Measurements from ENCODE around the gene IGF2.

IGF2 gene

DNA sequence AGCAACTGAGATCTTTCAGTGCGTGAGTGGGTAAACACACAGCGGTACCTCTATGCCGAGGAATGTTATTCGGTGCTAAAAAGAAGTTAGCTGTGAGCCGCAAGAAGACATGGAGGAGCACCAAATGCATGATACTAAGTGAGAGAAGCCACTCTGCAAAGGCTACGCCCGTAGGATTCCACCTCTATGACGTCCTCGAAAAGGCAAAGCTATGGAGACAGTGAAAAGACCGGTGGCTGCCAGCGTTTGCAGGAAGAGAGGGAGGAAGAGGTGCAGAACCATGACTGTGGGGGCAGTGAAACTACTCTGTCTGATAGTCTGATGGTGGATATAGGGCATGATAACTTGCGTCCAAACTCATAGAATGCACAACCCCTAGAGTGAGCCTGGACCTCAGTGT is 28.7 kb downstream of the IGF2 start:
- TF ChIP-seq, protein P1, sequence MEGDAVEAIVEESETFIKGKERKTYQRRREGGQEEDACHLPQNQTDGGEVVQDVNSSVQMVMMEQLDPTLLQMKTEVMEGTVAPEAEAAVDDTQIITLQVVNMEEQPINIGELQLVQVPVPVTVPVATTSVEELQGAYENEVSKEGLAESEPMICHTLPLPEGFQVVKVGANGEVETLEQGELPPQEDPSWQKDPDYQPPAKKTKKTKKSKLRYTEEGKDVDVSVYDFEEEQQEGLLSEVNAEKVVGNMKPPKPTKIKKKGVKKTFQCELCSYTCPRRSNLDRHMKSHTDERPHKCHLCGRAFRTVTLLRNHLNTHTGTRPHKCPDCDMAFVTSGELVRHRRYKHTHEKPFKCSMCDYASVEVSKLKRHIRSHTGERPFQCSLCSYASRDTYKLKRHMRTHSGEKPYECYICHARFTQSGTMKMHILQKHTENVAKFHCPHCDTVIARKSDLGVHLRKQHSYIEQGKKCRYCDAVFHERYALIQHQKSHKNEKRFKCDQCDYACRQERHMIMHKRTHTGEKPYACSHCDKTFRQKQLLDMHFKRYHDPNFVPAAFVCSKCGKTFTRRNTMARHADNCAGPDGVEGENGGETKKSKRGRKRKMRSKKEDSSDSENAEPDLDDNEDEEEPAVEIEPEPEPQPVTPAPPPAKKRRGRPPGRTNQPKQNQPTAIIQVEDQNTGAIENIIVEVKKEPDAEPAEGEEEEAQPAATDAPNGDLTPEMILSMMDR (IDR thresholded peaks at IDR 0.05; ENCODE audit: insufficient read depth, low read length, poor library complexity, severe bottlenecking), result no peak
- H3K27me3 ChIP-seq (replicated peaks; ENCODE audit: control insufficient read depth, insufficient read depth, low read length), result no peaks in the 10 kb centered on the region; the same call in 1 of the 2 replicates
- H3K4me3 ChIP-seq (replicated peaks; ENCODE audit: low read depth, low read length), result no peak overlapping the region

GRCh38 chr11:2109541-2110019 is 29.6 kb downstream of the IGF2 start:
- Histone ChIP-seq H3K27me3 (replicated peaks; ENCODE audit: control insufficient read depth, insufficient read depth, low read length) (no peaks in the 10 kb centered on the region; the same call in 1 of the 2 replicates), H3K4me3 (replicated peaks; ENCODE audit: low read depth, low read length) (no peak overlapping the region), H3K36me3 (ENCODE audit: control insufficient read depth, insufficient read depth, low read length) (no peaks in the 10 kb centered on the region)
- TF ChIP-seq, protein P1 (IDR thresholded peaks at IDR 0.05; ENCODE audit: insufficient read depth, low read length, poor library complexity, severe bottlenecking), result no peak
- no peak for DNase-seq (ENCODE audit: extremely low read depth, insufficient read length)

More for the DNA sequence above, 28.7 kb downstream of the IGF2 start:
- DNase-seq (ENCODE audit: extremely low read depth, insufficient read length), result no peak
- H3K36me3 ChIP-seq (ENCODE audit: control insufficient read depth, insufficient read depth, low read length), result no peaks in the 10 kb centered on the region

DNA sequence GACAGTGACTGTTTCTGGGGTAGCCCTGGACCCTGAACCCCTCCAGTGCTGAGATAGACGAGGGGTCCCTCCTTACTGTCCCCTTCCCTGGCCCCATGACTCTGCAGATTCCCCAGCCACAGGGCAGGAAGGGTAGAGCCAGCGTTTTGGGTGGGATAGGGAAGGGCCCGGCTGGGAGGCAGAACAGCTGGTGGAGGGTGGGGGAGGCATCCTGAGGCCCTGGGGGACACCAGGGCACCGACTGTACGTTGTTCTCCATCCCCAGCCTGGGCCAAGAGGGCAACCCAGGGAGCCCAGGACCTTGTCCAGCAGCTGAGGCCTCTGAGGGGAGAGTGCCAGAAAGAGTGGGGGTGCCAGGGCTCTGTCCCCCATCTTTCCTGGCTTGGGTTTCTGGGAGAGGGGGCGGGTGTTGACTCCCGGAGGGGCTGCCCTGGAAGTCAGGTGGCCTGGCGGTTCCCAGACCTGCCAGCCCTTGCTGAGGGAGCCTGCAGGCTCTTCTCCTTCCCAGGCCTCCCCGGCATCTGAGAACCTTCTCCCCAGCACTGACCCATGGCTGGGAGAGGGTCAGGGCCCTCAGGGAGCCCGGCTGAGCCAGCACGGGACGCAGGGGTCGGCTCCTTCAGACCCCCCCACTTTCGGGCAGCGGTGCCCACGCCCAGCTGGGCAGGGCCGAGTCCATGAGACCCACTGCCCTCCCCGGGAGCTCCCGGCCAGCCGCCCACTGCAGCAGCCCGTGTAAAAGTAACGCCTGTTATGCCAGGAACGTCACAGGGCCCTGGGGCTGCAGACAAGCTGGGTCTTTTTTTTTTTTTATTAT is 30.3 kb downstream of the IGF2 start:
- no peak for DNase-seq (ENCODE audit: extremely low read depth, insufficient read length)
- H3K36me3 ChIP-seq (ENCODE audit: control insufficient read depth, insufficient read depth, low read length), result no peaks in the 10 kb centered on the region
- no peak overlapping the region for H3K4me3 ChIP-seq (replicated peaks; ENCODE audit: low read depth, low read length)
- H3K27me3 ChIP-seq (replicated peaks; ENCODE audit: control insufficient read depth, insufficient read depth, low read length), result no peaks in the 10 kb centered on the region; the same call in 1 of the 2 replicates
- TF ChIP-seq, protein P1 (IDR thresholded peaks at IDR 0.05; ENCODE audit: insufficient read depth, low read length, poor library complexity, severe bottlenecking), result no peak

GRCh38 chr11:2107941-2108630 is 31.1 kb downstream of the IGF2 start:
- Histone ChIP-seq H3K36me3 (ENCODE audit: control insufficient read depth, insufficient read depth, low read length) (no peaks in the 10 kb centered on the region), H3K4me3 (replicated peaks; ENCODE audit: low read depth, low read length) (no peak overlapping the region), H3K27me3 (replicated peaks; ENCODE audit: control insufficient read depth, insufficient read depth, low read length) (no peaks in the 10 kb centered on the region; the same call in 1 of the 2 replicates)
- TF ChIP-seq, protein P1 (IDR thresholded peaks at IDR 0.05; ENCODE audit: insufficient read depth, low read length, poor library complexity, severe bottlenecking), result no peak
- no peak for DNase-seq (ENCODE audit: extremely low read depth, insufficient read length)

- H3K36me3 ChIP-seq (ENCODE audit: control insufficient read depth, insufficient read depth, low read length), result no peaks in the 10 kb centered on the region
- TF ChIP-seq, protein P1 (IDR thresholded peaks at IDR 0.05; ENCODE audit: insufficient read depth, low read length, poor library complexity, severe bottlenecking), result no peak
- no peak for DNase-seq (ENCODE audit: extremely low read depth, insufficient read length)
- H3K27me3 ChIP-seq (replicated peaks; ENCODE audit: control insufficient read depth, insufficient read depth, low read length), result no peaks in the 10 kb centered on the region; the same call in 1 of the 2 replicates
- H3K4me3 ChIP-seq (replicated peaks; ENCODE audit: low read depth, low read length), result no peak overlapping the region
These were observed 31.7 kb downstream of the IGF2 start for GRCh38 chr11:2107521-2107920.
